A549 (cell line): ENCODE data around the gene SORT1. TPM values are rescaled to one million over a fixed set of nuclear protein-coding genes. Genes with fewer than 3 reads are reported as not detected.

Source experiments
- BHLHE40 ChIP-seq: IDR thresholded peaks from 2 replicates; pipeline ENCODE4 v1.6.1; 2012; ENCODE audit warnings: low read depth, low read length, inconsistent platforms
- CBX2 ChIP-seq: fragments of 200-600 bp; sonication (generic); IDR thresholded peaks from 2 replicates; pipeline ENCODE4 v1.6.1; 2016; ENCODE audit warnings: low read depth, mild to moderate bottlenecking, borderline replicate concordance
- CBX8 ChIP-seq: fragments of 200-600 bp; sonication (generic); IDR thresholded peaks from 2 replicates; pipeline ENCODE4 v1.6.1; 2016
- CEBPB ChIP-seq, 2 experiments: fragments of >200 bp in 1 of 2; sonication (Bioruptor Twin) in 1 of 2; formaldehyde crosslinking in 1 of 2; IDR thresholded peaks; 2 replicates each; pipeline ENCODE4 v1.6.1; 2012 to 2016
- CHD2 ChIP-seq: fragments of 150-350 bp; IDR thresholded peaks from 2 replicates; pipeline ENCODE4 v1.6.1; 2014; ENCODE audit warnings: low read length; ENCODE audit not compliant: partially characterized antibody
- CHD4 ChIP-seq: fragments of 200-600 bp; sonication (generic); IDR thresholded peaks from 2 replicates; pipeline ENCODE4 v1.6.1; 2016; ENCODE audit warnings: antibody characterized with exemption, mild to moderate bottlenecking, borderline replicate concordance
- EHF ChIP-seq: fragments of 250-450 bp; sonication (Bioruptor Pico); IDR thresholded peaks from 2 replicates; pipeline ENCODE4 v1.5.0; 2020; ENCODE audit warnings: mild to moderate bottlenecking
- EP300 ChIP-seq, 2 experiments: fragments of >200 bp; sonication (Bioruptor Twin); formaldehyde crosslinking; IDR thresholded peaks; 2 replicates in 1 of 2; 3 replicates in 1 of 2; pipeline ENCODE4 v1.6.1; 2016 to 2017
- FOSB ChIP-seq: fragments of 250-450 bp; sonication (Bioruptor Pico); IDR thresholded peaks from 2 replicates; pipeline ENCODE4 v1.5.0; 2020; ENCODE audit warnings: mild to moderate bottlenecking, moderate library complexity
- FOSL2 ChIP-seq, 2 experiments: fragments of 450-650 bp in 1 of 2; fragments of >200 bp in 1 of 2; sonication (Bioruptor Twin) in 1 of 2; formaldehyde crosslinking; IDR thresholded peaks; 2 replicates each; pipeline versions ENCODE4 v1.5.0 to v1.6.1; 2016 to 2020; ENCODE audit warnings: mild to moderate bottlenecking in 1 of 2, moderate library complexity in 1 of 2
- FOXS1 ChIP-seq: fragments of 250-450 bp; sonication (Bioruptor Pico); IDR thresholded peaks from 2 replicates; pipeline ENCODE4 v1.5.0; 2020; ENCODE audit warnings: mild to moderate bottlenecking, moderate library complexity
- HDAC2 ChIP-seq: fragments of 200-600 bp; sonication (generic); IDR thresholded peaks from 2 replicates; pipeline ENCODE4 v1.6.1; 2016
- HEYL ChIP-seq: fragments of 250-450 bp; sonication (Bioruptor Pico); IDR thresholded peaks from 2 replicates; pipeline ENCODE4 v1.8.0; 2021; ENCODE audit warnings: mild to moderate bottlenecking, moderate library complexity
- HOXA7 ChIP-seq: fragments of 250-450 bp; sonication (Bioruptor Pico); IDR thresholded peaks from 2 replicates; pipeline ENCODE4 v1.5.0; 2020; ENCODE audit warnings: mild to moderate bottlenecking, moderate library complexity
- HOXB5 ChIP-seq: fragments of 250-450 bp; sonication (Bioruptor Pico); IDR thresholded peaks from 2 replicates; pipeline ENCODE4 v1.5.0; 2020; ENCODE audit warnings: mild to moderate bottlenecking, moderate library complexity
- JUN ChIP-seq, 2 experiments: fragments of >200 bp; sonication (Bioruptor Twin); formaldehyde crosslinking; IDR thresholded peaks; 2 replicates in 1 of 2; 3 replicates in 1 of 2; pipeline ENCODE4 v1.6.1; 2016 to 2017
- JUNB ChIP-seq: fragments of >200 bp; sonication (Bioruptor Twin); formaldehyde crosslinking; IDR thresholded peaks from 2 replicates; pipeline ENCODE4 v1.6.1; 2016
- KDM1A ChIP-seq: fragments of 200-600 bp; sonication (generic); IDR thresholded peaks from 2 replicates; pipeline ENCODE4 v1.6.1; 2016; ENCODE audit warnings: low read depth, mild to moderate bottlenecking
- KDM5A ChIP-seq: fragments of 200-600 bp; sonication (generic); IDR thresholded peaks from 2 replicates; pipeline ENCODE4 v1.6.1; 2016; ENCODE audit warnings: antibody characterized with exemption, mild to moderate bottlenecking
- MAFK ChIP-seq: fragments of 450-650 bp; IDR thresholded peaks from 2 replicates; pipeline ENCODE4 v1.6.1; 2014; ENCODE audit not compliant: partially characterized antibody
- MYC ChIP-seq: IDR thresholded peaks from 2 replicates; pipeline ENCODE4 v1.6.1; 2012; ENCODE audit warnings: mild to moderate bottlenecking, inconsistent platforms, low read length, improper control_type of control experiment, borderline replicate concordance
- NR3C1 ChIP-seq: fragments of >200 bp; sonication (Bioruptor Twin); formaldehyde crosslinking; IDR thresholded peaks from 3 replicates; pipeline ENCODE4 v1.6.1; 2017
- RARB ChIP-seq: fragments of 250-450 bp; sonication (Bioruptor Pico); IDR thresholded peaks from 2 replicates; pipeline ENCODE4 v1.8.0; 2021; ENCODE audit warnings: mild to moderate bottlenecking, moderate library complexity
- RCOR1 ChIP-seq: fragments of 150-350 bp; IDR thresholded peaks from 2 replicates; pipeline ENCODE4 v1.6.1; 2014; ENCODE audit warnings: antibody characterized with exemption, low read length, low read depth
- RNF2 ChIP-seq: fragments of 200-600 bp; sonication (generic); IDR thresholded peaks from 2 replicates; pipeline ENCODE4 v1.6.1; 2016; ENCODE audit warnings: low read depth, mild to moderate bottlenecking, antibody characterized with exemption, moderate library complexity, borderline replicate concordance
- SMC3 ChIP-seq: fragments of >200 bp; sonication (Bioruptor Twin); formaldehyde crosslinking; IDR thresholded peaks from 3 replicates; pipeline ENCODE4 v1.6.1; 2018; ENCODE audit warnings: inconsistent platforms
- SREBF2 ChIP-seq: fragments of 450-650 bp; IDR thresholded peaks from 2 replicates; pipeline ENCODE4 v1.6.1; 2014; ENCODE audit warnings: mild to moderate bottlenecking, moderate library complexity
- TFCP2L1 ChIP-seq: fragments of 250-450 bp; sonication (Bioruptor Pico); IDR thresholded peaks from 2 replicates; pipeline ENCODE4 v1.5.0; 2021; ENCODE audit warnings: mild to moderate bottlenecking
- ZC3H11A ChIP-seq: fragments of 450-650 bp; IDR thresholded peaks from 2 replicates; pipeline ENCODE4 v1.6.1; 2014; ENCODE audit warnings: antibody characterized with exemption, mild to moderate bottlenecking
- ZFP36 ChIP-seq: fragments of 450-650 bp; IDR thresholded peaks from 2 replicates; pipeline ENCODE4 v1.6.1; 2014; ENCODE audit warnings: borderline replicate concordance; ENCODE audit not compliant: partially characterized antibody
- ZNF302 ChIP-seq: fragments of 250-450 bp; sonication (Bioruptor Pico); IDR thresholded peaks from 2 replicates; pipeline ENCODE4 v1.9.0; 2021; ENCODE audit warnings: inconsistent platforms, mild to moderate bottlenecking, moderate library complexity
- ZSCAN20 ChIP-seq: fragments of 250-450 bp; sonication (Bioruptor Pico); IDR thresholded peaks from 2 replicates; pipeline ENCODE4 v1.8.0; 2022; ENCODE audit warnings: mild to moderate bottlenecking, moderate library complexity
- polyA plus RNA-seq, 4 experiments: library from polyadenylated mRNA; depleted of rRNA in 3 of 4; stranded (reverse); fragments of >200 nt; fragmentation: RNase III in 1 of 4; extraction: RNeasy Plus Mini Kit Qiagen cat#74134 plus additional on column Dnase treatment in 1 of 4; gene quantifications; 2 replicates in 3 of 4; 3 replicates in 1 of 4; pipeline ENCODE4 v1.2.3, GENCODE V29; 2011 to 2017
- TF ChIP-seq, protein P1 (sequence below): fragments of 450-650 bp; IDR thresholded peaks from 2 replicates; pipeline ENCODE4 v1.6.1; 2014; ENCODE audit warnings: antibody characterized with exemption
- TF ChIP-seq, protein P2 (sequence below): fragments of 200-600 bp; sonication (generic); IDR thresholded peaks from 2 replicates; pipeline ENCODE4 v1.6.1; 2016; ENCODE audit warnings: antibody characterized with exemption, mild to moderate bottlenecking, moderate library complexity
- TF ChIP-seq, protein P3 (sequence below): fragments of 250-450 bp; sonication (Bioruptor Pico); IDR thresholded peaks from 2 replicates; pipeline ENCODE4 v1.5.0; 2021; ENCODE audit warnings: mild to moderate bottlenecking, moderate library complexity, borderline replicate concordance
- TF ChIP-seq, protein P4 (sequence below): fragments of 250-450 bp; sonication (Bioruptor Pico); IDR thresholded peaks from 2 replicates; pipeline ENCODE4 v1.5.0; 2020; ENCODE audit warnings: low read depth, mild to moderate bottlenecking, moderate library complexity

Gene SORT1
- polyA plus RNA-seq, 2 of the 4 experiments (the other 2 are of a cell fraction), result 6.0 to 14.7 TPM

DNA sequence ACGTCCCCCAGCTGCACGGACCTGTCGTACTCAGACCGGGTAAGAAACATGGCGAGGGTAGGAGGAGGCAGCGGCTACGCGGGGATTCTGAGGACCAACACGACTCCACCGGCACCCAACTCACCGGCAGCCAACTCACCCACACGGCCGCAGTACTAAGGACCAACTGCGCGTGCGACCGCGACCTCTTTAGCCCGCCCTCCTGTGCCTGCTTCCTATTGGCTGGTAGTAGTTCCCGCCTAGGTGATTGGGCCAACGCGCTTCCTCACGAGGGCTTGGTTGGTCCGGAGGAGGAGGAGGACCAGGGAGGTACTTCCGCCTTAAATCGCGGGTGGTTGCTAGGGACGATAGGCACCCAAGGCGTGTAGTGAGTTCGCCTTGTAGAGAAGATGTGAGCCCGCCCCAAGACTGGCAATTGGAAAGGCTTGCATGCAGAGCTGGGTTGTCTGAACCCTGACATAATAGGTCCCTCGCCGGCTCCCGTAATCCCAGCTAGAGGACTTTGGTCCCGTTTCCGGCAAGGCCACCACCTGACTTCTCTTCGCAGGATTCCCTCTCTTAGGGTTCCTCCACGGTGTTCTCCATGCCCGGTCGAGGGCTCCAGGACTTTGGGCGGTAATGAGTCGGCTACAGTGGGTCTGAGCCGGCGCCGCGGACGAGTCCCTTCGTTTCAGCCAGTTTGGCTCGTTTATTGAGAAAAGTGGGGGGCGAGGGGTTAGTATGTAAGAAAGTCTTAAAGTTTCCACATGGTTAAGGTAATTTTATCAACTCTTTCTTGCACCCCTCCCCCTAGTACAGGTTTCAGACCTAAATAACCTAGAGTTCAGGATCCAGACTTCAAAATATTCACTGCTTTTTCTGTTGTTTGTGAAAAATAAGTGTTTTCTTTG lies 28.8 kb upstream of the SORT1 start, which contains the start of gene PSMA5 (continued):
- TF ChIP-seq, protein P1, sequence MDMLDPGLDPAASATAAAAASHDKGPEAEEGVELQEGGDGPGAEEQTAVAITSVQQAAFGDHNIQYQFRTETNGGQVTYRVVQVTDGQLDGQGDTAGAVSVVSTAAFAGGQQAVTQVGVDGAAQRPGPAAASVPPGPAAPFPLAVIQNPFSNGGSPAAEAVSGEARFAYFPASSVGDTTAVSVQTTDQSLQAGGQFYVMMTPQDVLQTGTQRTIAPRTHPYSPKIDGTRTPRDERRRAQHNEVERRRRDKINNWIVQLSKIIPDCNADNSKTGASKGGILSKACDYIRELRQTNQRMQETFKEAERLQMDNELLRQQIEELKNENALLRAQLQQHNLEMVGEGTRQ, result peak; percentile 58; the same call in 1 of the 2 replicates
- TF ChIP-seq, protein P2, sequence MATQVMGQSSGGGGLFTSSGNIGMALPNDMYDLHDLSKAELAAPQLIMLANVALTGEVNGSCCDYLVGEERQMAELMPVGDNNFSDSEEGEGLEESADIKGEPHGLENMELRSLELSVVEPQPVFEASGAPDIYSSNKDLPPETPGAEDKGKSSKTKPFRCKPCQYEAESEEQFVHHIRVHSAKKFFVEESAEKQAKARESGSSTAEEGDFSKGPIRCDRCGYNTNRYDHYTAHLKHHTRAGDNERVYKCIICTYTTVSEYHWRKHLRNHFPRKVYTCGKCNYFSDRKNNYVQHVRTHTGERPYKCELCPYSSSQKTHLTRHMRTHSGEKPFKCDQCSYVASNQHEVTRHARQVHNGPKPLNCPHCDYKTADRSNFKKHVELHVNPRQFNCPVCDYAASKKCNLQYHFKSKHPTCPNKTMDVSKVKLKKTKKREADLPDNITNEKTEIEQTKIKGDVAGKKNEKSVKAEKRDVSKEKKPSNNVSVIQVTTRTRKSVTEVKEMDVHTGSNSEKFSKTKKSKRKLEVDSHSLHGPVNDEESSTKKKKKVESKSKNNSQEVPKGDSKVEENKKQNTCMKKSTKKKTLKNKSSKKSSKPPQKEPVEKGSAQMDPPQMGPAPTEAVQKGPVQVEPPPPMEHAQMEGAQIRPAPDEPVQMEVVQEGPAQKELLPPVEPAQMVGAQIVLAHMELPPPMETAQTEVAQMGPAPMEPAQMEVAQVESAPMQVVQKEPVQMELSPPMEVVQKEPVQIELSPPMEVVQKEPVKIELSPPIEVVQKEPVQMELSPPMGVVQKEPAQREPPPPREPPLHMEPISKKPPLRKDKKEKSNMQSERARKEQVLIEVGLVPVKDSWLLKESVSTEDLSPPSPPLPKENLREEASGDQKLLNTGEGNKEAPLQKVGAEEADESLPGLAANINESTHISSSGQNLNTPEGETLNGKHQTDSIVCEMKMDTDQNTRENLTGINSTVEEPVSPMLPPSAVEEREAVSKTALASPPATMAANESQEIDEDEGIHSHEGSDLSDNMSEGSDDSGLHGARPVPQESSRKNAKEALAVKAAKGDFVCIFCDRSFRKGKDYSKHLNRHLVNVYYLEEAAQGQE, result no peak
- TF ChIP-seq FOSB (no peak), EP300 (IDR thresholded peaks at IDR 0.05) (no peak), RARB (no peak), RNF2 (no peak), MAFK (no peak), MYC (no peak), HOXB5 (CRISPR knock-in tag) (0 out of 2 replicates have a peak, but pooled peaks have one; percentile 50), FOXS1 (CRISPR knock-in tag) (no peak), CBX8 (no peak), CEBPB (IDR thresholded peaks at IDR 0.05) (no peak), CHD2 (no peak), HEYL (CRISPR knock-in tag) (no peak), BHLHE40 (no peak), NR3C1 (no peak), FOSL2 (IDR thresholded peaks at IDR 0.05) (no peak), FOSL2 (CRISPR knock-in tag; IDR thresholded peaks at IDR 0.05) (no peak), KDM1A (no peak), KDM5A (no peak), ZSCAN20 (CRISPR knock-in tag) (no peak), CHD4 (no peak), ZFP36 (no peak), JUNB (no peak), RCOR1 (no peak), CBX2 (no peak), ZC3H11A (no peak), SREBF2 (no peak), TFCP2L1 (CRISPR knock-in tag) (no peak), ZNF302 (no peak), JUN (IDR thresholded peaks at IDR 0.05) (peak; percentile 41 to 61; a peak in 2 of 5 replicates), HDAC2 (no peak), EHF (CRISPR knock-in tag) (no peak), HOXA7 (CRISPR knock-in tag) (no peak), SMC3 (no peak)
- TF ChIP-seq, protein P3, sequence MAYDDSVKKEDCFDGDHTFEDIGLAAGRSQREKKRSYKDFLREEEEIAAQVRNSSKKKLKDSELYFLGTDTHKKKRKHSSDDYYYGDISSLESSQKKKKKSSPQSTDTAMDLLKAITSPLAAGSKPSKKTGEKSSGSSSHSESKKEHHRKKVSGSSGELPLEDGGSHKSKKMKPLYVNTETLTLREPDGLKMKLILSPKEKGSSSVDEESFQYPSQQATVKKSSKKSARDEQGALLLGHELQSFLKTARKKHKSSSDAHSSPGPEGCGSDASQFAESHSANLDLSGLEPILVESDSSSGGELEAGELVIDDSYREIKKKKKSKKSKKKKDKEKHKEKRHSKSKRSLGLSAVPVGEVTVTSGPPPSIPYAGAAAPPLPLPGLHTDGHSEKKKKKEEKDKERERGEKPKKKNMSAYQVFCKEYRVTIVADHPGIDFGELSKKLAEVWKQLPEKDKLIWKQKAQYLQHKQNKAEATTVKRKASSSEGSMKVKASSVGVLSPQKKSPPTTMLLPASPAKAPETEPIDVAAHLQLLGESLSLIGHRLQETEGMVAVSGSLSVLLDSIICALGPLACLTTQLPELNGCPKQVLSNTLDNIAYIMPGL, result no peak
- TF ChIP-seq, protein P4, sequence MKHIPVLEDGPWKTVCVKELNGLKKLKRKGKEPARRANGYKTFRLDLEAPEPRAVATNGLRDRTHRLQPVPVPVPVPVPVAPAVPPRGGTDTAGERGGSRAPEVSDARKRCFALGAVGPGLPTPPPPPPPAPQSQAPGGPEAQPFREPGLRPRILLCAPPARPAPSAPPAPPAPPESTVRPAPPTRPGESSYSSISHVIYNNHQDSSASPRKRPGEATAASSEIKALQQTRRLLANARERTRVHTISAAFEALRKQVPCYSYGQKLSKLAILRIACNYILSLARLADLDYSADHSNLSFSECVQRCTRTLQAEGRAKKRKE (CRISPR knock-in tag), result 0 out of 2 replicates have a peak, but pooled peaks have one; percentile 68
